Transverse colon (tissue), 4 donors: Measurements from ENCODE around the gene IRX1.

ENCODE experiments used
- EP300 ChIP-seq: sonication (generic); formaldehyde crosslinking; IDR thresholded peaks from one replicate; pipeline ENCODE4 v1.6.1; 2017; ENCODE audit warnings: antibody characterized with exemption, low read depth
- POLR2A ChIP-seq: fragments of 450-650 bp; IDR thresholded peaks from one replicate; pipeline ENCODE4 v1.6.1; 2016; ENCODE audit warnings: antibody characterized with exemption, mild to moderate bottlenecking, moderate library complexity
- POLR2AphosphoS5 ChIP-seq, 3 donors: sonication (generic); formaldehyde crosslinking; IDR thresholded peaks; one replicate each; pipeline ENCODE4 v1.6.1; 2016; ENCODE audit warnings: antibody characterized with exemption in 3 of 3
- TF ChIP-seq, protein P1 (sequence below), 5 experiments: fragments of 200-600 bp in 3 of 5; fragments of 450-650 bp in 2 of 5; sonication (generic) in 3 of 5; IDR thresholded peaks; 1 replicate in 2 of 5; 2 replicates in 3 of 5; pipeline ENCODE4 v1.5.1; 2016 to 2017; ENCODE audit warnings: antibody characterized with exemption in 5 of 5, inconsistent platforms in 3 of 5, mild to moderate bottlenecking in 2 of 5, moderate library complexity in 1 of 5

DNA sequence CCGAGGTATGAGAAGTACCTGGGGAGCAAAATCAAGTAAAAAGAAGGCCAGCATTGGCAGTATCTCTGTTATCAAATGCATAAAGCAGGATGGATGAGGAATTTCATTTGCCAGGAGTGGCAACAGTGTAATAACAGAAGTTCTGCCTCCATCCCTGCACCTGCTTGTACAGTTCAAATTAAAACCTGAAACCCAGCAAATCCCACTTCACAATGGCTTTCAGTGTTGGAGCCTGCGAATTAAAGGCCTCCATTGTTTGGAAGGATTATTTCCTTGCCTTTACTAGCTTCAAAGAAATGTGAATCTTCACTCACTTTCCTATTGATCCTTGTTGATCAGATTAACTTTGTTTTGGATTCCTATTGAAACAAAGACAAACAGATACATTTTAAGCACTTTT lies 31.5 kb upstream of the IRX1 start:
- TF ChIP-seq EP300: no peak
- no peak for TF ChIP-seq POLR2A
- TF ChIP-seq, protein P1, sequence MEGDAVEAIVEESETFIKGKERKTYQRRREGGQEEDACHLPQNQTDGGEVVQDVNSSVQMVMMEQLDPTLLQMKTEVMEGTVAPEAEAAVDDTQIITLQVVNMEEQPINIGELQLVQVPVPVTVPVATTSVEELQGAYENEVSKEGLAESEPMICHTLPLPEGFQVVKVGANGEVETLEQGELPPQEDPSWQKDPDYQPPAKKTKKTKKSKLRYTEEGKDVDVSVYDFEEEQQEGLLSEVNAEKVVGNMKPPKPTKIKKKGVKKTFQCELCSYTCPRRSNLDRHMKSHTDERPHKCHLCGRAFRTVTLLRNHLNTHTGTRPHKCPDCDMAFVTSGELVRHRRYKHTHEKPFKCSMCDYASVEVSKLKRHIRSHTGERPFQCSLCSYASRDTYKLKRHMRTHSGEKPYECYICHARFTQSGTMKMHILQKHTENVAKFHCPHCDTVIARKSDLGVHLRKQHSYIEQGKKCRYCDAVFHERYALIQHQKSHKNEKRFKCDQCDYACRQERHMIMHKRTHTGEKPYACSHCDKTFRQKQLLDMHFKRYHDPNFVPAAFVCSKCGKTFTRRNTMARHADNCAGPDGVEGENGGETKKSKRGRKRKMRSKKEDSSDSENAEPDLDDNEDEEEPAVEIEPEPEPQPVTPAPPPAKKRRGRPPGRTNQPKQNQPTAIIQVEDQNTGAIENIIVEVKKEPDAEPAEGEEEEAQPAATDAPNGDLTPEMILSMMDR (IDR thresholded peaks at IDR 0.05): no peak
- TF ChIP-seq POLR2AphosphoS5 (IDR thresholded peaks at IDR 0.05): no peak
